Neural cell (in vitro differentiated cells): ENCODE data around the gene CNIH1. TPM values are rescaled to one million over a fixed set of nuclear protein-coding genes. Genes with fewer than 3 reads are reported as not detected.
A peak's percentile ranks its signal among the peaks of the same experiment; 100 is the strongest.

Experiments used
- H2AFZ ChIP-seq: fragments of 200-600, 300-800 bp; sonication (generic), shearing (Covaris generic); 2 replicates; pipeline ENCODE4 v1.6.0; 2014; ENCODE audit warnings: low read depth, mild to moderate bottlenecking, antibody characterized with exemption, low read length, moderate library complexity
- H3F3A ChIP-seq: fragments of 200-600 bp; shearing (Covaris generic); 2 replicates; pipeline ENCODE4 v1.6.1; 2016; ENCODE audit warnings: mild to moderate bottlenecking, moderate library complexity, mixed read lengths, antibody characterized with exemption, low read length; ENCODE audit not compliant: insufficient read depth, poor library complexity, severe bottlenecking
- H3K27ac ChIP-seq: fragments of 200-600, 300-800 bp; sonication (generic), shearing (Covaris generic); 2 replicates; pipeline ENCODE4 v1.5.1; 2014; ENCODE audit warnings: mild to moderate bottlenecking, low read length, moderate library complexity
- H3K27me3 ChIP-seq: fragments of 300-800, 200-600 bp; sonication (generic), shearing (Covaris generic); 2 replicates; pipeline ENCODE4 v1.6.0; 2014; ENCODE audit warnings: mild to moderate bottlenecking, low read depth, low read length, moderate library complexity; ENCODE audit not compliant: insufficient read depth
- H3K36me3 ChIP-seq: fragments of 300-800, 200-600 bp; sonication (generic), shearing (Covaris generic); 2 replicates; pipeline ENCODE4 v1.5.1; 2014; ENCODE audit warnings: mild to moderate bottlenecking, antibody characterized with exemption, low read length, moderate library complexity; ENCODE audit not compliant: insufficient read depth
- H3K4me2 ChIP-seq: fragments of 300-800, 200-600 bp; sonication (generic), shearing (Covaris generic); 2 replicates; pipeline ENCODE4 v1.6.0; 2014; ENCODE audit warnings: mild to moderate bottlenecking, low read length
- H3K4me3 ChIP-seq: fragments of 300-800, 200-600 bp; sonication (generic), shearing (Covaris generic); 2 replicates; pipeline ENCODE4 v1.5.1; 2014; ENCODE audit warnings: mild to moderate bottlenecking, low read length, moderate library complexity
- H3K79me2 ChIP-seq: fragments of 200-600 bp; shearing (Covaris generic); replicated peaks from 2 replicates; pipeline ENCODE4 v1.6.0; 2014; ENCODE audit warnings: mild to moderate bottlenecking, low read length, moderate library complexity; ENCODE audit not compliant: insufficient read depth
- H3K9ac ChIP-seq: fragments of 300-800, 200-600 bp; sonication (generic), shearing (Covaris generic); 2 replicates; pipeline ENCODE4 v1.6.1; 2016; ENCODE audit warnings: mild to moderate bottlenecking, low read length, mixed read lengths
- H3K9me2 ChIP-seq: fragments of 200-600 bp; shearing (Covaris generic); 2 replicates; pipeline ENCODE4 v1.6.1; 2016; ENCODE audit warnings: mild to moderate bottlenecking, low read length, mixed read lengths; ENCODE audit not compliant: insufficient read depth
- H3K9me3 ChIP-seq: fragments of 200-600, 300-800 bp; sonication (generic), shearing (Covaris generic); 2 replicates; pipeline ENCODE4 v1.6.1; 2016; ENCODE audit warnings: mild to moderate bottlenecking, mixed run types, low read length, moderate library complexity, mixed read lengths
- H4K20me1 ChIP-seq: fragments of 200-600 bp; shearing (Covaris generic); 2 replicates; pipeline ENCODE4 v1.6.1; 2016; ENCODE audit warnings: mild to moderate bottlenecking, mixed run types; ENCODE audit not compliant: insufficient read depth
- EP300 ChIP-seq: fragments of 450-650 bp; conservative IDR thresholded peaks from 2 replicates; pipeline ENCODE4 v1.6.1; 2014; ENCODE audit warnings: antibody characterized with exemption, mild to moderate bottlenecking, moderate library complexity; ENCODE audit not compliant: poor library complexity, severe bottlenecking
- EZH2 ChIP-seq: fragments of 200-600, 300-800 bp; shearing (Covaris generic), sonication (generic); IDR thresholded peaks from 2 replicates; pipeline ENCODE4 v1.6.1; 2014; ENCODE audit warnings: antibody characterized with exemption, low read length, borderline replicate concordance, mild to moderate bottlenecking; ENCODE audit not compliant: insufficient read depth, poor library complexity, severe bottlenecking
- MXI1 ChIP-seq: fragments of 450-650 bp; conservative IDR thresholded peaks from 2 replicates; pipeline ENCODE4 v1.6.1; 2014; ENCODE audit warnings: antibody characterized with exemption, mild to moderate bottlenecking; ENCODE audit not compliant: poor library complexity, severe bottlenecking
- POLR2AphosphoS5 ChIP-seq: IDR thresholded peaks from 2 replicates; pipeline ENCODE4 v1.6.1; 2012
- RAD21 ChIP-seq: fragments of 450-650 bp; conservative IDR thresholded peaks from 2 replicates; pipeline ENCODE4 v1.6.1; 2014; ENCODE audit warnings: antibody characterized with exemption, mild to moderate bottlenecking, moderate library complexity
- SMC3 ChIP-seq: fragments of 450-650 bp; conservative IDR thresholded peaks from 2 replicates; pipeline ENCODE4 v1.6.1; 2014; ENCODE audit warnings: antibody characterized with exemption, mild to moderate bottlenecking, moderate library complexity; ENCODE audit not compliant: poor library complexity
- TAF1 ChIP-seq: IDR thresholded peaks from 2 replicates; pipeline ENCODE4 v1.6.1; 2012; ENCODE audit warnings: low read depth
- polyA minus RNA-seq: library from RNA; depleted of rRNA, polyadenylated mRNA; stranded (reverse); fragments of >200 nt; gene quantifications from 2 replicates; pipeline ENCODE4 v1.2.3, GENCODE V29; 2014
- polyA plus RNA-seq: library from polyadenylated mRNA; depleted of rRNA; stranded (reverse); fragments of >200 nt; gene quantifications from 2 replicates; pipeline ENCODE4 v1.2.3, GENCODE V29; 2014
- TF ChIP-seq, protein P1 (sequence below): fragments of 450-650 bp; IDR thresholded peaks from 2 replicates; pipeline ENCODE4 v1.5.1; 2014; ENCODE audit warnings: antibody characterized with exemption, mild to moderate bottlenecking, moderate library complexity; ENCODE audit not compliant: poor library complexity, severe bottlenecking
- TF ChIP-seq, protein P2 (sequence below): IDR thresholded peaks from 2 replicates; pipeline ENCODE4 v1.6.1; 2012; ENCODE audit warnings: borderline replicate concordance

CNIH1 gene
- 125 and 128 TPM in 2 replicates for polyA plus RNA-seq
- 105 and 116 TPM in 2 replicates for polyA minus RNA-seq

DNA sequence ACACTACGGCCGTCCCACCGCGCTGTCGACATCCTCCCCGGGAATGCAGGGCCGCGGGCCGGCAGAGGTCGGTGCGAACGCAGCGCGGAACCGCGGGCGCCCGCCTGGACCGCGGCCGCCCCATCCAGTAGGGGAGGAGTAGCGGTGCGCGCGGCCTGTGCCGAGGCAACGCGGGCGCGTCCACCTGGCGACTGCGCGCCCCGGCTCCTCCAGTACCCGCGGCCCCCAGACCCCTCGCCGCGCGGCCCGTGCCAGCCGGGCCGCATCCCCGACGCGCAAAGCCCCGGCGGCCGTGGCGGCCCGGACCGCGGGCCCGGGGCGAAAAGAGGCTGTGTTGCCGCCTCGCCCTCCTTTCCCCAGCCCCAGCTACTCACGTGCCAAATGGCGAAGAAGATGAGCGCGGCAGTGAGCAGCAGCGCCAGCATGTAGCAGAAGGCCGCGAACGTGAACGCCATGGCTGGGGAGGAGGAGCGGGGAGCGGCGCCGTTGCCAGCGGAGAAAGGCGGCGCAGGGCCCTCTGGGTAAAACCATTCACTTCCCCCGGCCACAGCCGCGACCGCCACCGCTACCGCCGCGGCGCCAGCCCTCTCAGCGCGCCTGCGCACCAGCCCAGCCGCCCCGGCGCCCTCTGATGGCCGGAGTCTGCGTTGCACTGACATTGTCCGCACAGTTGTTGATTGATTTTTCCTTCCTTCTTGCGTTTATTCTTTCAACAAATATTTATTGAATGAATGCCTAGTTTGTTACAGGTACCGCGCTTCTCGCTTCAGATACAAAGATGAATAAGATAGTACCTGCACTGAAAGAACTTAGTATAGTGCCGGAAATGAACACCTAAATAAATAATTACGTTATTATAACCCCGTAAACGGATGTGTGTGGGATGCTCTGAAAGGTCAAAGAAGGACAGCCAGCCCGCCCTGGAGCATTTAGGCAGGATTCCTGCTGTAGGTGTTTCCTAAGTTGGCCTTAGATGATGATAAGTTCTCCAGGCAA lies at the start of gene CNIH1:
Gene CNIH1 (minus strand): TSS at position 502 of the 996 bp plus-strand sequence. CDS start 47 bp downstream, at position 455.
- peak within 1 kb of the TSS; percentile 69 for H3K4me2 ChIP-seq

DNA sequence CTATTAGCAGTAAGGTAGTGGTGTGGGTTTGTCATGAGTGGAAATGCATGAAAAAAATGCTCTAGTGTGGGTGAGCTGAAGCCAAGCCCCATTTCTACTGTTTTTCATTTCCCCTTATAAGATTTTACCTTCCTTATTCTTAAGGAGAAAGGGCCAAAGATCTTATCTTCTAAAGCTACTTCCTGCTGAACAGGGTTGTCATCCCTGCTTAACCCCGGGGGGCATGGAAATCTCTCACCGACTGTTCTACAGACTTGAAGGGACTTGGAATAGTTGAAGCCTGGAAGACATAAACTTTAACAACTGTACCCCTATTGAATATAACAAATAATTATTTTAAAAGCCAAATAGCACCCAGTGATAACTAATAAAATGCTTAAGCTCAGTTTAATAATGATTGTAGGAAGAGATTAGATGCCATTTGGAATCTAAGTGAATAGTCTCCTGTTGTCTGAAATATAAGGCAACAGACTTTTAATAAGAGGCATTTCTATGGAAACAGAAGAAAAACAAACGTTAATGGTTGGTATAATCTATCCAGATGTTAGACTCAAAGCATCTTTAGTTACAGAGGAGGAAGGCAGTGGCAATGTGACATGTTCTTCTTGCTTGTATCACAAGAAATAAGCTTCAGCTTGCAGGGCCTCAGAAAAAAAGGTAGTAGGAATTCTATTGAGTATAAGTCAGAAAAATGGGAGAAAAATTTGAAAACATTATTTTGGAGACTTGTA lies 49.4 kb upstream of the CNIH1 start:
- no peaks in the 10 kb centered on the region for H3K9me3 ChIP-seq

More for the DNA sequence above, at the start of gene CNIH1:
- H2AFZ ChIP-seq, result peak within 1 kb of the TSS; percentile 86
- H3K4me3 ChIP-seq, result peak within 1 kb of the TSS; percentile 73
- no peaks in the 10 kb centered on the region for H4K20me1 ChIP-seq
- TF ChIP-seq SMC3 (peak; percentile 73), POLR2AphosphoS5 (peak; percentile 89), TAF1 (no peak), MXI1 (peak; percentile 93), RAD21 (peak; percentile 60), EZH2 (no peak), EP300 (peak; percentile 71)
- TF ChIP-seq, protein P1, sequence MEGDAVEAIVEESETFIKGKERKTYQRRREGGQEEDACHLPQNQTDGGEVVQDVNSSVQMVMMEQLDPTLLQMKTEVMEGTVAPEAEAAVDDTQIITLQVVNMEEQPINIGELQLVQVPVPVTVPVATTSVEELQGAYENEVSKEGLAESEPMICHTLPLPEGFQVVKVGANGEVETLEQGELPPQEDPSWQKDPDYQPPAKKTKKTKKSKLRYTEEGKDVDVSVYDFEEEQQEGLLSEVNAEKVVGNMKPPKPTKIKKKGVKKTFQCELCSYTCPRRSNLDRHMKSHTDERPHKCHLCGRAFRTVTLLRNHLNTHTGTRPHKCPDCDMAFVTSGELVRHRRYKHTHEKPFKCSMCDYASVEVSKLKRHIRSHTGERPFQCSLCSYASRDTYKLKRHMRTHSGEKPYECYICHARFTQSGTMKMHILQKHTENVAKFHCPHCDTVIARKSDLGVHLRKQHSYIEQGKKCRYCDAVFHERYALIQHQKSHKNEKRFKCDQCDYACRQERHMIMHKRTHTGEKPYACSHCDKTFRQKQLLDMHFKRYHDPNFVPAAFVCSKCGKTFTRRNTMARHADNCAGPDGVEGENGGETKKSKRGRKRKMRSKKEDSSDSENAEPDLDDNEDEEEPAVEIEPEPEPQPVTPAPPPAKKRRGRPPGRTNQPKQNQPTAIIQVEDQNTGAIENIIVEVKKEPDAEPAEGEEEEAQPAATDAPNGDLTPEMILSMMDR, result peak; percentile 99
- TF ChIP-seq, protein P2, sequence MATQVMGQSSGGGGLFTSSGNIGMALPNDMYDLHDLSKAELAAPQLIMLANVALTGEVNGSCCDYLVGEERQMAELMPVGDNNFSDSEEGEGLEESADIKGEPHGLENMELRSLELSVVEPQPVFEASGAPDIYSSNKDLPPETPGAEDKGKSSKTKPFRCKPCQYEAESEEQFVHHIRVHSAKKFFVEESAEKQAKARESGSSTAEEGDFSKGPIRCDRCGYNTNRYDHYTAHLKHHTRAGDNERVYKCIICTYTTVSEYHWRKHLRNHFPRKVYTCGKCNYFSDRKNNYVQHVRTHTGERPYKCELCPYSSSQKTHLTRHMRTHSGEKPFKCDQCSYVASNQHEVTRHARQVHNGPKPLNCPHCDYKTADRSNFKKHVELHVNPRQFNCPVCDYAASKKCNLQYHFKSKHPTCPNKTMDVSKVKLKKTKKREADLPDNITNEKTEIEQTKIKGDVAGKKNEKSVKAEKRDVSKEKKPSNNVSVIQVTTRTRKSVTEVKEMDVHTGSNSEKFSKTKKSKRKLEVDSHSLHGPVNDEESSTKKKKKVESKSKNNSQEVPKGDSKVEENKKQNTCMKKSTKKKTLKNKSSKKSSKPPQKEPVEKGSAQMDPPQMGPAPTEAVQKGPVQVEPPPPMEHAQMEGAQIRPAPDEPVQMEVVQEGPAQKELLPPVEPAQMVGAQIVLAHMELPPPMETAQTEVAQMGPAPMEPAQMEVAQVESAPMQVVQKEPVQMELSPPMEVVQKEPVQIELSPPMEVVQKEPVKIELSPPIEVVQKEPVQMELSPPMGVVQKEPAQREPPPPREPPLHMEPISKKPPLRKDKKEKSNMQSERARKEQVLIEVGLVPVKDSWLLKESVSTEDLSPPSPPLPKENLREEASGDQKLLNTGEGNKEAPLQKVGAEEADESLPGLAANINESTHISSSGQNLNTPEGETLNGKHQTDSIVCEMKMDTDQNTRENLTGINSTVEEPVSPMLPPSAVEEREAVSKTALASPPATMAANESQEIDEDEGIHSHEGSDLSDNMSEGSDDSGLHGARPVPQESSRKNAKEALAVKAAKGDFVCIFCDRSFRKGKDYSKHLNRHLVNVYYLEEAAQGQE, result peak; percentile 52
- H3K9me2 ChIP-seq, result no peaks in the 10 kb centered on the region
- H3K36me3 ChIP-seq, result no peaks in the 10 kb centered on the region
- H3F3A ChIP-seq, result no peaks in the 10 kb centered on the region
- H3K9ac ChIP-seq, result peak within 1 kb of the TSS; percentile 92
- peaks cover 36% of the 10 kb centered on the region for H3K79me2 ChIP-seq
- no peaks in the 10 kb centered on the region for H3K27me3 ChIP-seq
- H3K9me3 ChIP-seq, result no peaks in the 10 kb centered on the region
- peak within 1 kb of the TSS; percentile 91 for H3K27ac ChIP-seq

More for the DNA sequence above, 49.4 kb upstream of the CNIH1 start:
- TF ChIP-seq RAD21 (no peak), MXI1 (no peak), EP300 (no peak), SMC3 (no peak)
- Histone ChIP-seq H3K27me3 (no peaks in the 10 kb centered on the region), H4K20me1 (no peaks in the 10 kb centered on the region), H3K79me2 (peaks cover 20% of the 10 kb centered on the region), H2AFZ (no peak overlapping the region), H3K4me2 (no peak overlapping the region), H3K27ac (no peak overlapping the region), H3K9ac (no peak overlapping the region), H3K4me3 (no peak overlapping the region), H3F3A (no peaks in the 10 kb centered on the region), H3K9me2 (no peaks in the 10 kb centered on the region), H3K36me3 (no peaks in the 10 kb centered on the region)
